Pancreas (tissue), 10 donors: ENCODE data around the gene IL17B. TPM values are rescaled to one million over a fixed set of nuclear protein-coding genes. Genes with fewer than 3 reads are reported as not detected.

ENCODE experiments used
- ATAC-seq, 4 donors: fragments of 200-7000 bp; cut with Tn5 transposase; one replicate each; pipeline versions ENCODE4 v1.8.0 to v1.9.1; 2020; ENCODE audit warnings: mild to moderate bottlenecking in 4 of 4, moderate library complexity in 4 of 4
- DNase-seq, 6 donors: peaks; one replicate each; pipeline ENCODE4 v3.0.0-alpha.2; 2020
- FAIRE-seq: peaks from 2 replicates; lab custom pipeline; 2012; peaks lifted over from hg19 to GRCh38; lab: Jason Lieb, UNC
- H3K27ac ChIP-seq, 4 donors: fragments of 200-600 bp; sonication (generic); 1 replicate in 3 of 4; 2 replicates in 1 of 4; pipeline versions ENCODE4 v1.5.0 to v1.8.0; 2020
- H3K27me3 ChIP-seq, 4 donors: fragments of 200-600 bp; one replicate each; pipeline ENCODE4 v1.8.0; 2021
- H3K36me3 ChIP-seq, 3 donors: fragments of 200-600 bp; sonication (generic) in 1 of 3; one replicate each; pipeline versions ENCODE4 v1.5.0 to v1.8.0; 2020 to 2021
- H3K4me1 ChIP-seq, 3 donors: fragments of 200-600 bp; one replicate each; pipeline ENCODE4 v1.8.0; 2021
- H3K4me3 ChIP-seq, 4 donors: fragments of 200-600 bp; sonication (generic) in 2 of 4; one replicate each; pipeline versions ENCODE4 v1.5.0 to v1.8.0; 2020 to 2021
- H3K9me3 ChIP-seq, 4 donors: fragments of 200-600 bp; one replicate each; pipeline ENCODE4 v1.8.0; 2021
- WGBS, 2 donors: extraction: QIAGEN DNeasy Blood & Tissue Kit; methylation state at CpG; one replicate each; pipeline ENCODE4 v1.1.7; 2013; 5-methylcytosine and 5-hydroxymethylcytosine counted together
- intact Hi-C, 3 donors: fragments of 100-400 bp; cut with DNase I; formaldehyde crosslinking; loops; one replicate each; pipeline versions ENCODE4 v1.11.1 to v1.14.2; 2022
- polyA plus RNA-seq, 2 donors: library from polyadenylated mRNA; stranded (reverse); fragments of 200-250 nt; gene quantifications; one replicate each; pipeline ENCODE4 v1.2.3, GENCODE V29; 2013
- total RNA-seq, 6 donors: library from RNA; stranded (reverse); fragmentation: NEBNext Ultra II Directional in 4 of 6; extraction: Animal tissue kit (Norgen Biotek cat#: 25700) in 4 of 6; gene quantifications; one replicate each; pipeline versions ENCODE4 v1.2.1 to v1.2.4, GENCODE V29; 2021 to 2023
- TF ChIP-seq, protein P1 (sequence below), 4 donors: fragments of 200-600 bp; sonication (generic) in 3 of 4; IDR thresholded peaks; one replicate each; pipeline versions ENCODE4 v1.5.0 to v1.8.0; 2021; ENCODE audit warnings: antibody characterized with exemption in 4 of 4
- donor health status: healthy with polysubstance abuse.
- donor health status: DM: no; HTN: no; CAD: no; lungs with moderate emphysema.
- donor health status: DM: no; HTN: no; CAD: no.
- donor health status: control.
- donor health status: control.
- donor health status: Bipolar disorder and iron deficiency.
- donor health status: DM: yes; HTN: yes; CAD: no.
- donor health status: DM: no; HTN: no; CAD: no.
- donor health status: DM: no; HTN: no; CAD: no.
- donor health status: DM: yes; HTN: yes; CAD: no.

IL17B gene
- total and polyA plus RNA-seq, 8 donors: not detected

- Histone ChIP-seq H3K4me3 (no peak overlapping the region), H3K36me3 (no peaks in the 10 kb centered on the region), H3K4me1 (no peaks in the 10 kb centered on the region), H3K27ac (no peak overlapping the region), H3K9me3 (no peaks in the 10 kb centered on the region), H3K27me3 (no peaks in the 10 kb centered on the region)
- ATAC-seq: peak in 1 of 4 donors; percentile 37
- DNase-seq: no peak
- intact Hi-C loops: no loop called here
- WGBS, 2 donors: 74% methylated on average over 9 of the region's 9 CpGs
- TF ChIP-seq, protein P1, sequence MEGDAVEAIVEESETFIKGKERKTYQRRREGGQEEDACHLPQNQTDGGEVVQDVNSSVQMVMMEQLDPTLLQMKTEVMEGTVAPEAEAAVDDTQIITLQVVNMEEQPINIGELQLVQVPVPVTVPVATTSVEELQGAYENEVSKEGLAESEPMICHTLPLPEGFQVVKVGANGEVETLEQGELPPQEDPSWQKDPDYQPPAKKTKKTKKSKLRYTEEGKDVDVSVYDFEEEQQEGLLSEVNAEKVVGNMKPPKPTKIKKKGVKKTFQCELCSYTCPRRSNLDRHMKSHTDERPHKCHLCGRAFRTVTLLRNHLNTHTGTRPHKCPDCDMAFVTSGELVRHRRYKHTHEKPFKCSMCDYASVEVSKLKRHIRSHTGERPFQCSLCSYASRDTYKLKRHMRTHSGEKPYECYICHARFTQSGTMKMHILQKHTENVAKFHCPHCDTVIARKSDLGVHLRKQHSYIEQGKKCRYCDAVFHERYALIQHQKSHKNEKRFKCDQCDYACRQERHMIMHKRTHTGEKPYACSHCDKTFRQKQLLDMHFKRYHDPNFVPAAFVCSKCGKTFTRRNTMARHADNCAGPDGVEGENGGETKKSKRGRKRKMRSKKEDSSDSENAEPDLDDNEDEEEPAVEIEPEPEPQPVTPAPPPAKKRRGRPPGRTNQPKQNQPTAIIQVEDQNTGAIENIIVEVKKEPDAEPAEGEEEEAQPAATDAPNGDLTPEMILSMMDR (IDR thresholded peaks at IDR 0.05): no peak
- FAIRE-seq: no peak
Measured at GRCh38 chr5:149387081-149387631, 8.1 kb upstream of the IL17B start.

GRCh38 chr5:149386166-149386565 lies 7.1 kb upstream of the IL17B start:
- Histone ChIP-seq H3K27me3 (no peaks in the 10 kb centered on the region), H3K27ac (no peak overlapping the region), H3K4me1 (no peaks in the 10 kb centered on the region), H3K4me3 (no peak overlapping the region), H3K9me3 (no peaks in the 10 kb centered on the region), H3K36me3 (no peaks in the 10 kb centered on the region)
- DNase-seq (no peak), ATAC-seq (no peak), FAIRE-seq (no peak)
- TF ChIP-seq, protein P1 (IDR thresholded peaks at IDR 0.05): no peak
- intact Hi-C loops: no loop called here
- WGBS, 2 donors: 74 to 76% methylated on average over 5 of the region's 5 CpGs

DNA sequence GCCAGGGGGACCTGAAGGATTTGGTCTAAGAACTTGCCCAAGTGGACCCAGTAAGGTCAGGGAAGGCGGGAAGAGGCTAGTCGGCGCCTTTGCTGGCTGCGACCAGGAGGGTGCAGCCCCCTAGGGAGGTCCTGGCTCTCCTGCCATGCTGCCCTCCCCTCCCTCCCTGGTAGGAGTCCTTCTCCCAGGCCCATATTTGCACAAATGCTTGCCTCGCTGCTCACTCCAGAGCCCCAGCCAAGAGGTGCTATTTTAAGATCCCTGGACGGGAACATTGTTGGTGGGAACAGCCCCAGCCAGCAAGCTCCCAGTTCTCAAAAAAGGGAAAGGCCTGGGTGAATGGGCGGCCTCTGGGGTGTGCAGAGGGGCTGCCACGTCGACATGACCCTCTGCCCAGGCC lies 4.3 kb upstream of the IL17B start:
- Histone ChIP-seq H3K9me3 (no peaks in the 10 kb centered on the region), H3K27me3 (no peaks in the 10 kb centered on the region), H3K4me3 (no peak overlapping the region), H3K27ac (no peak overlapping the region), H3K4me1 (no peaks in the 10 kb centered on the region), H3K36me3 (no peaks in the 10 kb centered on the region)
- no peak for FAIRE-seq
- intact Hi-C loops: loop anchor here in 2 of 3 donors (5.0 kb wide), 2 partner anchors 44 to 179 kb away; no protein-coding TSS in a partner anchor
- peak in 1 of 4 donors; percentile 20 for ATAC-seq
- WGBS, 2 donors: 76 to 77% methylated on average over 9 of the region's 9 CpGs
- TF ChIP-seq, protein P1 (IDR thresholded peaks at IDR 0.05): no peak
- DNase-seq: no peak

- no peaks in the 10 kb centered on the region for H3K36me3 ChIP-seq
- H3K4me3 ChIP-seq: no peak overlapping the region
- H3K9me3 ChIP-seq: no peaks in the 10 kb centered on the region
- 75 to 81% methylated on average over 12 of the region's 12 CpGs for WGBS, 2 donors
- H3K27ac ChIP-seq: no peak overlapping the region
- TF ChIP-seq, protein P1 (IDR thresholded peaks at IDR 0.05): no peak
- FAIRE-seq (no peak), DNase-seq (no peak), ATAC-seq (no peak)
- no peaks in the 10 kb centered on the region for H3K27me3 ChIP-seq
- H3K4me1 ChIP-seq: no peaks in the 10 kb centered on the region
- intact Hi-C loops: loop anchor here in 2 of 3 donors (5.0 kb wide), 2 partner anchors 45 to 180 kb away; no protein-coding TSS in a partner anchor
Measured at GRCh38 chr5:149382517-149383220, 3.6 kb upstream of the IL17B start.

DNA sequence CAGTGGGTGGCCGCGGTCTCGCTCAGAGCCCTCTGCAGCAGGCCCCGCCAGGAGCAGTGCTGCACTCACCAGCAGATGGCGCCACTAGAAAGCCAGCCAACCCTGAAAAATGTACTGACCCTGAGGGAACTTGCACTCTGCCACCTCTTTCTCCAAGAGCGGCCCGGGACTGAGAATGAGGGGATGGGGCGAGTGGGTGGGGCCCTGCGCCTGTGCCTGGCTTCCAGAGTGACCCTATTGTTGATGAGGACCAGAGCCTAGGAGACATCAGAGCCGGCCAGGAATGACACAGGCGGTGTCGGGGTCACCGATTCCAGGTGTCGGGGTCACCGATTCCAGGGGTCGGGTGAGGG lies 2.9 kb upstream of the IL17B start:
- Histone ChIP-seq H3K27me3 (no peaks in the 10 kb centered on the region), H3K36me3 (no peaks in the 10 kb centered on the region), H3K4me3 (no peak overlapping the region), H3K4me1 (no peaks in the 10 kb centered on the region), H3K9me3 (no peaks in the 10 kb centered on the region), H3K27ac (no peak overlapping the region)
- intact Hi-C loops: loop anchor here in 2 of 3 donors (5.0 kb wide), 2 partner anchors 45 to 180 kb away; no protein-coding TSS in a partner anchor
- DNase-seq (peak; percentile 46 to 89 (median 74)), ATAC-seq (peak; percentile 81 to 94 (median 91)), FAIRE-seq (no peak)
- TF ChIP-seq, protein P1 (IDR thresholded peaks at IDR 0.05): peak; percentile 82 to 90 (median 87)
- 33 to 36% methylated on average over 16 of the region's 16 CpGs for WGBS, 2 donors
